HG03064 (cell line): ENCODE data around the gene PPP1R15A.
"Not testable (repeated sequence)": the region's sequence is repeated elsewhere in the genome, so short reads cannot be mapped to it uniquely, and the experiment has no call there.

Experiments used
- ATAC-seq: cut with Tn5 transposase; IDR thresholded peaks from one replicate; pipeline ENCODE4 v1.9.1; 2021; ENCODE audit warnings: low read depth; ENCODE audit not compliant: unreplicated experiment

The PPP1R15A gene

DNA sequence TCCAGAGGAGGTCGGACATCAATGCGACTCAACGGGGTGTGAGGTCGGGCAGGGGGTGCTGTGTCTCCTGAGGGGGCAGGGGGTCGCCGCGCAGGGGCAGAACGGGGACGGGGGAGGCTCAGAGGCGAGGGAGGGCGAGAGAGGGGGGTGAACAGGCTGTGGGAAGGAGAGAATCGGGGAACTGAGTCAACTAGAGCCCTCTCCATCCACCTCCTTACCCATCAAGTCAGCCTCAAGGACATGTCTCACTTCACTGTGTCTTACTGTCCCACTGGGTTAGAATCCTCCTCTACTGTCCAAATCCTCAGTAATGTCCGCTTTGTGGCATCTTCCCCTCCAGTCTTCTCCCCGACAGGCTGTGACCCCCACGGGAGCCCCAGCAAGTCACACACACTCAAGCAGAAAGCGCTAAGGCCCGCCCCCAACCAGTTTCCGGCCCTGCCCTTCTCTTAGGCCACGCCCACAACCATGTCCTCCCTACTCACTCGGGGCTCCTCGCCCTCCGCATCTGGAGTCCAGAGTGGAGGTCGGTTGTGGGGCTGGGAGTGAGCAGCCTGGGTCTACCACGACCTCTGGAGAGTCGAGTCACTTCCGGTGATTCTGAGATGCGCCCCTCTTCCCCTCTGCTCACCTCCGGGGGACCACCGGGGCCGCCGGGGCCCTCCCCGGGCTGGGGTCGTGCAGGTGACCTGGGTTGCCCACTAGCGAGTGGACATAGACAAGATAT lies 13.1 kb upstream of the PPP1R15A start:
- no peak for ATAC-seq

DNA sequence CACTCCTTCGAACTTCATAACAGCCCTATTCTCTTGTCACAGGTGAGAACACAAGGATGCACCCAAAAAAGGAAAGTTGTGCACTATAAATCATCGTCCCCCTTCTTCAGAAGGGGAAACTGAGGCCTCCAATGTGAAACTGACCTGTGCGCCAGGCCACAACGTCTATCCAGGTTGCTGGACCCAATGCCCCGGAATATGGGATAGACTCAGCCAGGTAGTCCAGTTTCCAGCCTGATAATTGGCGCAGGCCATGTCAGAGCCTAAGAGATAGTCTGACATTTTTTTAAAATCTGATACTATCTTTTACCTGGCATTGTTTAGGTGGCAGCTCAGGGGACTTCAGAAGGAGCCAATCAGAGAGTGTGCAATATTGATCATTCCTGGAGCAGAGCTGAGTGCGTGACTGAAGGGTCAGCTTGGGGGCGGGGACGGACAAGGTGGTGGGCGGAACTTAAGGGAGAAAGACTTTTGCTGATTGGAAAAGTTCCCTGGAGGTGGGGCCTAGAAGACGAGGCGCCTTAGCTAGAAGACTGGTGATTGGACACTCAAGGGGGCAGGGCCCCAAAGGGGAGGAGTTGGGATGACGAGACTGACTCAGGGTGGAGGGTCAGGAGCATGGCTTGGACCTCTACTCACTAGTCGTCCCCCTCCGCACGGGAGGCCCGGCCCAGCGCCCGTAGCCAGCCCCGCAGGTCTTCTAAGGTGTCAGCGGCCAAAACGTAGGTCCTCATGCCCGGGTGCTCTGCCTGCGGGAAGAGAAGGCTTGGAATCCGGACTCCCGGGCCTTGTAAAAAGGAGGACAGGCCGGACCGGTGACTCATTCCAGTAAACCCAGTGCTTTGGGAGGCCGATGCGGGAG lies 12.3 kb upstream of the PPP1R15A start:
- ATAC-seq: no peak

DNA sequence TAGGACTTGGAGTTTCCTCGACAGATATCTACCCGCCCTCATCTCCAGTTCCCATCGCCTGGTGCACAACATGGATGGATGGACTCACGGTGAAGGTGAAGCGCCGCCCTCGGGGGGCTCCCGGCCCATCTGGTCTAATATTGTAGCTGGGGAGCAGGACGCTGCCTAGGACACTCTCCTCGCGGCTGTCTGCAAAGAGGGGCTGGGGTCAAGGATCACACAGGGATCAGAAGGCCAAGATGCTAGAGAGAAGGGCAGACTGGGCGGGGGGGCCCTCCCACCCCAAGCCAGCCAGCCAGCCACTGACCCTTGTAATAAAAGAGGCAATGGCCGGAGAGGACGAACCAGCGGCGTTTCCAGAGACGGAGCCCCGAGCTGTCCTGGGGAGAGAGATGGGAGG lies 10.9 kb upstream of the PPP1R15A start:
- no peak for ATAC-seq

DNA sequence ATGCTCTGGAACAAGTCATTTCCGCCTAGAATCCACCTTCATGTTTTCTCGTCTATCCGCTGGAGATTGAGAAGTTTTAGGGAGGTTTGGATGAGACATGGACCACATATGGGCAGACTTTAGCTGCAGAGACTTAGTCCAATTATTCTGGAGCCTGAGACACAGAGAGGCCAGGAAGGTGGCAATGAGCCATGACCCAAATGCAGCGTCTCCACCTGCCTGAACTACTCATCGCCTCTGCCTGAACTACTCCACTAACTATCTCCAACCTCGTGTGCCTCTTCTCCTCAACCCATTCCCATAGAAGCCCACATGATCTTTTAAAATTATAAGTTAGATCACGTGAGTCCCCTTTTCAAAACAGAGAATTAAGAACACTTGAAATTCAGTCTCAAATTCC lies 9.4 kb upstream of the PPP1R15A start:
- ATAC-seq: no peak

DNA sequence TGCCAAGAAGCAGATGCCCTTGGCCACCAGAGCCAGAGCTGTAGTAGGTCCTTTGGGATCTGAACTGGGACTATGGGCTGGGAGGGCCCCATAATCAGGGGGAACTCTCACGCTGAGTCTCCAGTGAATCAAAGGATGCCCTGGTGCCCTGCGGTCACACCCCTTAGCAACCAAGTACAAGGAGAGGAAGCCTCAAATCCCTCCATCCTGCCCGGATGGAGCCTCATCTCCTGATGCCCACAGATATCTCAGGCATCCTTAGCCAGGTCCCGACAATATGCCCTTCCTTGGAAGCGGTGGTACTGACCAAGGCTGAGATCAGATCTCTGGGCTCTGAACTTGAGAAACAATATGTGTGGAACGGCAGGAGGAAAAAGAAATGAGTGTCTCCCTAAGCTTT lies 5.5 kb upstream of the PPP1R15A start:
- ATAC-seq: no peak

DNA sequence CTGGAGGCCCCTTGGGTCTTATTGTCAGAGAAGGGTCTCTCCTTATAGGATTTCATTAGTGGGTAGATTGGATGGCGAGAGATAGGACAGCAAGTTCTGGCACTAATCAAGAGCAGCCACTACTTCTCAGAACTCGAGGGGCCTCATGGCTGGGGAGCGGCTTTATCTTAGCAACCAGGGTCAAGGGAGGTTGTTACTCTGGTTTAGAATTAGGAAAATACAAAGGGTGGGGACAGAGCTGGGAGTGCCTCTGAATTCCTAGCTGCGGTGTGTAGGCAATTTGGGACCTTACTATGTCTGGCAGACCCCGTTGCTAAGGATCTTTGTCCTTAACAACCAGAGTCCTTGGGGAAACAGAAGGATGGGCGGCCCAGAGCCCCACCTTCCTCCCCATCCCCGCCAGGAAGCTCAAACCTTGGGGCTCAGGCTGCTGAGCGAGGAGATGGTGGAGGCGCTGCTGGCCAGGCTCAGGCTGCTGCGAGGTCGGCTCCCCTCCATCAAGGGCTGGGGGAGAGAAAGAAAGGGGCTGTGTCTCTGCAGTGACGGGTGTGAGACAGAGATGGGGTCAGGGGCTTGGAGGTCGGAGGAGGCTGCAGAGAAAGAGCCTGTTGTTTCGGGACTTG lies 5.0 kb upstream of the PPP1R15A start:
- ATAC-seq: no peak

DNA sequence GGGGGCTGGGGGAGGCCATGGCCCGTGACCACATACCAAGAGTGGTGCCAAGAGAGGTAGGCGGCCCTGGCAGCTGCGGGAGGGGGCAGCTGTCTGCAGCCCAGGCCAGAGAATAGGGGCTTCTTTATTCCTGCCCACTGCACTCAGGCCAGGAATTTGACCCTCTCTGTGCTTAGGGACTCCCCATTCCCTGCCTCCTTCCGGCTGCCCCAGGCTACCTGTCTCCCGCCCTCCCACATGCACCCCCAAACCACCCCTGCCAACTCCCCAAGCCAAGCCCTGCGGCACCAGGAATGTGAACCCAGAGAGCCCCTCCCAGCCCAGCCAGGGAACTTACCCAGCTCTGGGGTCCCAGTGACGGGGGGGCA lies 4.5 kb upstream of the PPP1R15A start:
- no peak for ATAC-seq

DNA sequence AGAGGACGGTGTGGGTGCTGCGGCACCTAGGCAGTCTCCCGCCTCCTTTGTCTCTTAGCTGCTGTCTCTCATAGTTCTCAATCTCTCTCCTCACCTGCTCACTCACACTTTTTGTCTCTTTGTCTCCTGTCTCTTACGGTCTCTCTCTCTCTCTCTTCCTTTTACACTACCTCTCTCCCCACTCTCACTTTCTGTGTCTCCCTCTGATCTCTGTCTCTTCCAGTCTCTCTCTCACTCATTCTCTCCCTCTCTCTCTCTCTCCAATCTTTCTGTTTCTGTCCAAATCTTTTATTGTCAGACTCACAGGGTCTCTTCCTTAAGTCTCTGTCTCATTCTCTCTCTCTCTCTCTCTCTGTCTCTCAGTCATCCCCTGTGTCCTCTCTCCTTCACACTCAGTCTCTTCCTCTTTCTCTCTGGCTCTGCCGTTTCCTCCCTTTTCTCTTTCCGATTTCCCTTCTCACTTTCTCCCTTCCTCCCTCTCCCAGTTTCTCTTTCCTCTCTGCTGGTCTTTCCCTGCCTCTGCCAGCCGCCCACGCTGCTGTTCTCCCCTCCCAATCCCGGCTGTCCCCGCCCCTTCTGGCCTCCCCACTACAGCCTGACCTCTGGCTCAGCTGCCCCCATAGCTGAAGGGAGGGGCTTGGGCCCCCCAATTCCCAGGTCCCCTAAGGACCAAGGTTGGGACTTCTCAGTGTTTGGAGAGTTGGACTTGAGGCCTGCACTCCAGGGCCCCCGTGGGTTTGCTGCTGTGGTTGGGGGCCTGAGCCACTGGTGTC lies 3.9 kb upstream of the PPP1R15A start, which contains the start of gene PLEKHA4:
Gene PLEKHA4 (minus strand): TSS at position 504 of the 773 bp plus-strand sequence. CDS start 997 bp downstream, outside the sequence.
- ATAC-seq: no peak

DNA sequence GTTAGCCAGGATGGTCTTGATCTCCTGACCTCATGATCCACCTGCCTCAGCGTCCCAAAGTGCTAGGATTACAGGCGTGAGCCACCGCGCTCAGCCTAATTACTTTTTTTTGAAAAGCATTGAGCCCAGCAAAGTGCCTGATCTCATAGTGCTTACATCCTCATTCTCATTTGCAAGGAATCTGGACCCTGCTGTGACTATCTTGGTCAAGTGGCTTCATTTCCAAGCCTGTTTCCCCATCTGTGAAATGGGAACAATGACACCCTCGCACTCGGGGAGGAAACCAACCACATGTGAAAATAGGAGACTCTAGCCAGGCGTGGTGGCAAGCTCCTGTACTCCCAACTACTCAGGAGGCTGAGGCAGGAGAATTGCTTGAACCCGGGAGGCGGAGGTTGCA lies 2.2 kb upstream of the PPP1R15A start:
- ATAC-seq: no peak

DNA sequence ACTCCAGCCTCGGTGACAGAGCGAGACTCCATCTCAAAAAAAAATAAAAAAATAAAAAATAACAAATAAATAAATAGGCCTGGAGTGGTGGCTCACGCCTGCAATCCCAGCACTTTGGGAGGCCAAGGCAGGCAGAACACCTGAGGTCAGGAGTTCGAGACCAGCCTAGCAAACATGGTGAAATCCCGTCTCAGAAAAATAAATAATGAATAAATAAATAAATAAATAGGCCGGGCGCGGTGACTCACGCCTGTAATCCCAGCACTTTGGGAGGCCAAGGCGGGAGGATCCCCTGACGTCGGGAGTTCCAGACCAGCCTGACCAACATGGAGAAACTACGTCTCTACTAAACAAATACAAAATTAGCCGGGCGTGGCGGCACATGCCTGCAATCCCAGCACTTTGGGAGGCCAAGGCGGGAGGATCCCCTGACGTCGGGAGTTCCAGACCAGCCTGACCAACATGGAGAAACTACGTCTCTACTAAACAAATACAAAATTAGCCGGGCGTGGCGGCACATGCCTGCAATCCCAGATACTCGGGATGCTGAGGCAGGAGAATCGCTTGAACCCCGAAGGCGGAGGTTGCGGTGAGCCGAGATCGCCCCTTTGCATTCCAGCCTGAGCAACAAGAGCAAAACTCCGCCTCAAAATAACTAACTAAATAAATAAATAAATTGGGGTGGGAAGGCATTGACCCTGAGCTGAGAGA lies 595 bp upstream of the PPP1R15A start:
- ATAC-seq: not testable (repeated sequence)

DNA sequence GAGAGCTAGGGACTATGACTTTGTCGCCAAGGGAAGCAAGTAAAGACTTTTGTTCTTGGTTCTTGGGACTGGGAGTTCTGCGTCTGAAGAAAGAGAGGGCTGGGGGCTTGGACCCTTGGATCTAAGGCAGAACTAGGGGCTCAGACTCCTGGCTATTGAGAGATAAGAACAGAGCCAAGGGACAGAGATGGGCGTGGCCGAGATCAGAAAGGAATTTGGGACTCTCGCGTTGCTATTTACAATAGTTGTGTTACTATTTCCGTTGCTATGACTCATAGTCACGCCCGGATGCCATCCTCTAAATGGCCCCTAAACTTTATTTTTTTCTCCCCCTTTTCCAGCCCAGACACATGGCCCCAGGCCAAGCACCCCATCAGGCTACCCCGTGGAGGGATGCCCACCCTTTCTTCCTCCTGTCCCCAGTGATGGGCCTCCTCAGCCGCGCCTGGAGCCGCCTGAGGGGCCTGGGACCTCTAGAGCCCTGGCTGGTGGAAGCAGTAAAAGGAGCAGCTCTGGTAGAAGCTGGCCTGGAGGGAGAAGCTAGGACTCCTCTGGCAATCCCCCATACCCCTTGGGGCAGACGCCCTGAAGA lies 759 bp downstream of the PPP1R15A start:
- no peak for ATAC-seq

DNA sequence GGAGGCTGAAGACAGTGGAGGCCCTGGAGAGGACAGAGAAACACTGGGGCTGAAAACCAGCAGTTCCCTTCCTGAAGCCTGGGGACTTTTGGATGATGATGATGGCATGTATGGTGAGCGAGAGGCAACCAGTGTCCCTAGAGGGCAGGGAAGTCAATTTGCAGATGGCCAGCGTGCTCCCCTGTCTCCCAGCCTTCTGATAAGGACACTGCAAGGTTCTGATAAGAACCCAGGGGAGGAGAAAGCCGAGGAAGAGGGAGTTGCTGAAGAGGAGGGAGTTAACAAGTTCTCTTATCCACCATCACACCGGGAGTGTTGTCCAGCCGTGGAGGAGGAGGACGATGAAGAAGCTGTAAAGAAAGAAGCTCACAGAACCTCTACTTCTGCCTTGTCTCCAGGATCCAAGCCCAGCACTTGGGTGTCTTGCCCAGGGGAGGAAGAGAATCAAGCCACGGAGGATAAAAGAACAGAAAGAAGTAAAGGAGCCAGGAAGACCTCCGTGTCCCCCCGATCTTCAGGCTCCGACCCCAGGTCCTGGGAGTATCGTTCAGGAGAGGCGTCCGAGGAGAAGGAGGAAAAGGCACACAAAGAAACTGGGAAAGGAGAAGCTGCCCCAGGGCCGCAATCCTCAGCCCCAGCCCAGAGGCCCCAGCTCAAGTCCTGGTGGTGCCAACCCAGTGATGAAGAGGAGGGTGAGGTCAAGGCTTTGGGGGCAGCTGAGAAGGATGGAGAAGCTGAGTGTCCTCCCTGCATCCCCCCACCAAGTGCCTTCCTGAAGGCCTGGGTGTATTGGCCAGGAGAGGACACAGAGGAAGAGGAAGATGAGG lies 1.5 kb downstream of the PPP1R15A start:
- no peak for ATAC-seq

DNA sequence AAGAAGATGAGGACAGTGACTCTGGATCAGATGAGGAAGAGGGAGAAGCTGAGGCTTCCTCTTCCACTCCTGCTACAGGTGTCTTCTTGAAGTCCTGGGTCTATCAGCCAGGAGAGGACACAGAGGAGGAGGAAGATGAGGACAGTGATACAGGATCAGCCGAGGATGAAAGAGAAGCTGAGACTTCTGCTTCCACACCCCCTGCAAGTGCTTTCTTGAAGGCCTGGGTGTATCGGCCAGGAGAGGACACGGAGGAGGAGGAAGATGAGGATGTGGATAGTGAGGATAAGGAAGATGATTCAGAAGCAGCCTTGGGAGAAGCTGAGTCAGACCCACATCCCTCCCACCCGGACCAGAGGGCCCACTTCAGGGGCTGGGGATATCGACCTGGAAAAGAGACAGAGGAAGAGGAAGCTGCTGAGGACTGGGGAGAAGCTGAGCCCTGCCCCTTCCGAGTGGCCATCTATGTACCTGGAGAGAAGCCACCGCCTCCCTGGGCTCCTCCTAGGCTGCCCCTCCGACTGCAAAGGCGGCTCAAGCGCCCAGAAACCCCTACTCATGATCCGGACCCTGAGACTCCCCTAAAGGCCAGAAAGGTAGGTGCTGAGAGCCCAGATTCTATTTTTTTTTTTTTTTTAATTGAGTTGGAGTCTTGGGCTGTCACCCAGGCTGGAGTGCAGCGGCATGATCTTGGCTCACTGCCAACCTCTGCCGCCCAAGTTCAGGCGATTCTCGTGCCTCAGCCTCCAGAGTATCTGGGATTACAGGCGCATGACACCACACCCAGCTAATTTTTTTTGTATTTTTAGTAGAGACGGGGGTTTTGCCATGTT lies 2.3 kb downstream of the PPP1R15A start:
- no peak for ATAC-seq

DNA sequence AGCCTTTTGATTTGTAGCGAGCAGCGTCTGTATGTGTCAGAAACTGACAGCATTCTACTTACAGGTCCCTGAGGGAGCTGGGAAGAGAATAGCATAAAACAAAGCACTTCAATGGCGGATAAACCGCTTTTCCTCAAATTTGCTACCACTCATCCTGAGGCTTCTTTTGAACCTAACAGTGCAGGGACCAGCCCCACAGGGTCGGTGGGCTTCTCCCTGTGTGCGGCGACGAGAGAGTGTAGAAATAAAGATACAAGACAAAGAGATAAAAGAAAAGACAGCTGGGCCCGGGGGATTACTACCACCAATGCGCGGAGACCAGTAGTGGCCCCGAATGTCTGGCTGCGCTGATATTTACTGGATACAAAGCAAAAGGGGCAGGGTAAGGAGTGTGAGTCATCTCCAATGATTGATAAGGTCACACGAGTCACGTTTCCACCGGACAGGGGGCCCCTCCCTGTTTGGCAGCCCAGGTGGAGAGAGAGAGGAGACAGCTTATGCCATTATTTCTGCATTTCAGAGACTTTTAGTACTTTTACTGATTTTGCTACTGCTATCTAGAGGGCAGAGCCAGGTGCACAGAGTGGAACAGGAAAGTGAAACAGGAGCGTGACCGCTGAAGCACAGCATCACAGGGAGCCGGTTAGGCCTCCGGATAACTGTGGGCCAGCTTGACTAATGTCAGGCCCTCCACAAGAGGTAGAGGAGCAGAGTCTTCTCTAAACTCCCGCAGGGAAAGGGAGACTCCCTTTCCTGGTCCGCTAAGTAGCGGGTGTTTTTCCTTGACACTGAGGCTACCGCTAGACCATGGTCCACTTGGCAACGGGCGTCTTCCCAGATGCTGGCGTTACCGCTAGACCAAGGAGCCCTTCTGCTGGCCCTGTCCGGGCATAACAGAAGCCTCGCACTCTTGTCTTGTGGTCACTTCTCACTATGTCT lies 4.1 kb downstream of the PPP1R15A start:
- not testable (repeated sequence) for ATAC-seq

DNA sequence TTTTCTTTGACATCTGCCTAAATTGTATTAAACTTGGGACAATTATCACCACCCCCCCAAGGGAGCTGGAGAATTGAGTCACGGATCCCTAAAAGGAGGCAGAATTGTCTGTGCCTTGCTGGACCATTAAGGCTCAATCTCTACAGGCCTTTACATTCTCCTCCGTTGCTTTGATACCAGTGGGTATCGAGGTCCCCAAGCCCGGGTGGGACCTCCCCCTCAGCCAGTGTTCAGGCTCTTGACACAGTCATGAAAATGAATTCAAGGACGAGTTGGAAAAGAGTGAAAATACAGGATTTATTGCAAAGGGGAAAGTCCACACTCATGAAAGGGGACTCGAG lies 5.6 kb downstream of the PPP1R15A start:
- no peak for ATAC-seq

DNA sequence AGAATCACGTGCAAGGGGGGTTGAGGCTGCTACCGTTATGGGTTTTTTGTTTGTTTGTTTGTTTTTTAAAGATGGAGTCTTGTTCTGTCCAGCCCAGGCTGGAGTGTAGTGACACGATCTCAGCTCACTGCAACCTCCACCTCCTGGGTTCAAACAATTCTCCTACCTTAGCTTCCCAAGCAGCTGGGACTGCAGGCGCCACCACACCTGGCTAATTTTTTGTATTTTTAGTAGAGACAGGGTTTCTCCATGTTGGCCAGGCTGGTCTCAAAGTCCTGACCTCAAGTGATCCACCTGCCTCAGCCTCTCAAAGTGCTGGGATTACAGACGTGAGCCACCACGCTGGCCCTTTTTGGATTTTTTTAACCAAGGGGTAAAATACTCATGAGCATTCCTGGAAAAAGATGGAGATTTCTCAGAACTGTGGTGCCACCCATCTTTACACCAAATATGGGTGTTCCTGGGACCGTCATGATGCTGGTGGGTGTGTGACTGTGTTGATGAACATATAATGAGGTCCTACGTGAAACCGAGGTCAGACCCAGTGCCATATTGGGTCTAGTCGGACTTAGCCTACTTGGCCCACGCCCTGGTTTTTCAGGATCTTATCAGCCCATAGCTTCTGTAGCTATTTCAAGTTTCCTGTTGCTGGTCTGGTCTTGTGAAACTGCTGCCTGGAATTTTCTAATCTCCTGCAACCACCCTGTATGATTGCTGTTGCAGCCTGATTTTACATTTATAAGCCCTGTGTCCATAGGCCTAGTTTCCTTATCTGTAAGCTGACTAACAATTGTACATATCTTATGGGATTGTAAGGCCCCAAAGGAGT lies 6.2 kb downstream of the PPP1R15A start:
- no peak for ATAC-seq
